HUES48 (cell line): ENCODE results near the gene C2orf15.

Source experiments
- H3K27ac ChIP-seq: one replicate; pipeline ENCODE4 v1.7.0; 2013; ENCODE audit warnings: low read depth, low read length, inconsistent platforms
- H3K27me3 ChIP-seq: 2 replicates; pipeline ENCODE4 v1.6.1; 2013; ENCODE audit warnings: mild to moderate bottlenecking, low read length; ENCODE audit not compliant: control insufficient read depth, insufficient read depth
- H3K36me3 ChIP-seq: 2 replicates; pipeline ENCODE4 v1.6.1; 2013; ENCODE audit warnings: low read length; ENCODE audit not compliant: control insufficient read depth, insufficient read depth
- H3K4me1 ChIP-seq: 2 replicates; pipeline ENCODE4 v1.6.1; 2013; ENCODE audit warnings: mild to moderate bottlenecking, low read length; ENCODE audit not compliant: control insufficient read depth, insufficient read depth
- H3K4me3 ChIP-seq: 2 replicates; pipeline ENCODE4 v1.5.1; 2013; ENCODE audit warnings: mild to moderate bottlenecking, low read depth, low read length
- H3K9ac ChIP-seq: 2 replicates; pipeline ENCODE4 v1.6.1; 2013; ENCODE audit warnings: mild to moderate bottlenecking, low read depth, low read length, moderate library complexity
- H3K9me3 ChIP-seq: 2 replicates; pipeline ENCODE4 v1.6.1; 2013; ENCODE audit warnings: low read length; ENCODE audit not compliant: control insufficient read depth, insufficient read depth

The C2orf15 gene

GRCh38 chr2:99198103-99198841, 56.8 kb downstream of the C2orf15 start:
- Histone ChIP-seq H3K36me3 (peaks cover 42% of the 10 kb centered on the region), H3K4me3 (no peak overlapping the region), H3K9ac (no peak overlapping the region), H3K4me1 (no peaks in the 10 kb centered on the region), H3K27me3 (no peaks in the 10 kb centered on the region), H3K27ac (no peak overlapping the region), H3K9me3 (no peaks in the 10 kb centered on the region)

- Histone ChIP-seq H3K4me1 (no peaks in the 10 kb centered on the region), H3K27ac (no peak overlapping the region), H3K4me3 (no peak overlapping the region), H3K9me3 (peaks cover 9% of the 10 kb centered on the region), H3K36me3 (peaks cover 24% of the 10 kb centered on the region), H3K9ac (no peak overlapping the region), H3K27me3 (no peaks in the 10 kb centered on the region)
Measured at GRCh38 chr2:99200076-99200800, 58.7 kb downstream of the C2orf15 start.
